ENCODE measurements around the gene KCNK4.
"Not testable (repeated sequence)": the region's sequence is repeated elsewhere in the genome, so short reads cannot be mapped to it uniquely, and the experiment has no call there.

KCNK4 gene

DNA sequence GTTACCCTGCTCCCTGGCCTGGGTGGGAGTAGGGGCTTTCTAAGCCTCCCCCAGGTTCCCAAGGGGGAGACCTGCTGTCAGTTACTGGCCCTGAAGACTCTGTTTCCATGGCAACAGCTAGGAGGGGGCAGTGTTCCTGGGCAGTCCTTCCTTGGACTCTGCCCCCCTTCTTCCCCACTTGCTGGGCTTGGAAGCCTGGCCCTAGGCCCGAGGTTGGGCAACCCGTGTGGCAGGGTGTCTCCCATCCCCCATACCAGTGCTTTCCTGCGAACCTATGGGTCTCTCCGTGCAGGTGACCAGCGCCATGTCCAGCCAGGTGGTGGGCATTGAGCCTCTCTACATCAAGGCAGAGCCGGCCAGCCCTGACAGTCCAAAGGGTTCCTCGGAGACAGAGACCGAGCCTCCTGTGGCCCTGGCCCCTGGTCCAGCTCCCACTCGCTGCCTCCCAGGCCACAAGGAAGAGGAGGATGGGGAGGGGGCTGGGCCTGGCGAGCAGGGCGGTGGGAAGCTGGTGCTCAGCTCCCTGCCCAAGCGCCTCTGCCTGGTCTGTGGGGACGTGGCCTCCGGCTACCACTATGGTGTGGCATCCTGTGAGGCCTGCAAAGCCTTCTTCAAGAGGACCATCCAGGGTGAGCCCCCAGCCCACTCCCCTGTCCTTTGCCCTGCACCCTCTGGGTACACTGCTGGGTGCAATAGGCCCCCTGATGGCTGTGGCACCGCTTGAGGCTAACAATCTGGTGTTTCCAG is 15.9 kb downstream of the KCNK4 start:
- DNase-seq (ENCODE audit: low read depth) = no peak

DNA sequence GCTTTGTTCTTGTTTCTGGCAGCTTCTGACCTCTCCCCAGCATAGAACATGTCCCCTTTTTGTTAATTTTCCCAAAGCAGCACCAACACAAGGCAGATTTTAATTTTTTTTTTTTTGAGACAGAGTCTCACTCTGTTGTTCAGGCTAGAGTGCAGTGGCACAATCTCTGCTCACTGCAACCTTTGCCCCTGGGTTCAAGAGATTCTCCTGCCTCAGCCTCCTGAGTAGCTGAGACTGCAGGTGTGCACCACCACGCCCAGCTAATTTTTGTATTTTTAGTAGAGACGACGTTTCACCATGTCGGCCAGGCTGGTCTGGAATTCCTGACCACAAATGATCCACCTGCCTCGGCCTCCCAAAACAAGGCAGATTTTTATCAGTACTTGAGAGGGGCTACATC is 16.7 kb downstream of the KCNK4 start:
- DNase-seq (ENCODE audit: low read depth) = not testable (repeated sequence)

DNA sequence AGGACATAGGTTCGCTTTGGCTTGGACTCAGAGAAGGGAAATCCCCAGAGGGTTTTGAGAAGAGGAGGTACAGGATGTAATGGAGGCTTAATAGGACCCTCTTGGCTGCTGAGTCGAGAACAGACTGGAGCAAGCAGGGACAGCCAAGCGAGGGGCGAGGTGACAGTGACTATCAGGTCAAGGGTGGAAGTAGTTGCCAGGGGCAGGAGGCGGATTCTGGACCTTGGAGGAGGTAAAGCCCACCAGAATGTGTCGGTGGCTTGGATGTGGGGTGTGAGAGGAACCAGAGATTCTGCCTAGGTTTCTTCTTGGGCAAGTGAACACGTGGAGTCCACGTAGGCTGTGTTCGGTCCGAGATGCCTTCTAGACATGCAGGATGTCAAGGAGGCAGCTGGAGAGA is 21.8 kb downstream of the KCNK4 start:
- no peak for DNase-seq (ENCODE audit: low read depth)

DNA sequence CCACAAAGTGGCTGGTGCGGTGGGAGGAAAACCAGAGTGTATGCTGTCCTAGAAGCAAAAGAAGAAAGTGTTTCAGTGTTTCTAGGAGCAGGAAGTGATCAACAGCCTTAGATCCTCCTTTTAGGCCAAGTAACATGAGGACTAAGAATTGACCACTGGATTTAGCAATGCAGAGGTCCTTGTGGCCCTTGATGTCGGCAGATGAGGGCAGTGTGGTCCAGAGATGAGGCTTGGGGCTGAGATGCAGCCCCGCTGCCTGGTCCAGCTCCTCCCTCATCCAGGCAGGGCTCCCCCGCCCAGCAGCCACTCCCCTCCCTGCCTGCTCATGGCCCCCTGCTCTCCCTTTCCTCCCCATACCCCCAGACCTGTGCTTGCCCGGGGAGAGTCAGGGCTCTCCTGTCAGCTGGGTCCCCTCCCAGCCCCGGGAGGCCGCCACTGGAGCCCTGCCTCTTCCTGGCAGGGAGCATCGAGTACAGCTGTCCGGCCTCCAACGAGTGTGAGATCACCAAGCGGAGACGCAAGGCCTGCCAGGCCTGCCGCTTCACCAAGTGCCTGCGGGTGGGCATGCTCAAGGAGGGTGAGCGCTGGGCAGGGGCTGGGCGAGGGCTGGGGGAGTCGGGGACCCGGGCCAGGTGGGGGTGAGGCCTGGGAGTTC is 22.5 kb downstream of the KCNK4 start:
- no peak for DNase-seq (ENCODE audit: low read depth)

DNA sequence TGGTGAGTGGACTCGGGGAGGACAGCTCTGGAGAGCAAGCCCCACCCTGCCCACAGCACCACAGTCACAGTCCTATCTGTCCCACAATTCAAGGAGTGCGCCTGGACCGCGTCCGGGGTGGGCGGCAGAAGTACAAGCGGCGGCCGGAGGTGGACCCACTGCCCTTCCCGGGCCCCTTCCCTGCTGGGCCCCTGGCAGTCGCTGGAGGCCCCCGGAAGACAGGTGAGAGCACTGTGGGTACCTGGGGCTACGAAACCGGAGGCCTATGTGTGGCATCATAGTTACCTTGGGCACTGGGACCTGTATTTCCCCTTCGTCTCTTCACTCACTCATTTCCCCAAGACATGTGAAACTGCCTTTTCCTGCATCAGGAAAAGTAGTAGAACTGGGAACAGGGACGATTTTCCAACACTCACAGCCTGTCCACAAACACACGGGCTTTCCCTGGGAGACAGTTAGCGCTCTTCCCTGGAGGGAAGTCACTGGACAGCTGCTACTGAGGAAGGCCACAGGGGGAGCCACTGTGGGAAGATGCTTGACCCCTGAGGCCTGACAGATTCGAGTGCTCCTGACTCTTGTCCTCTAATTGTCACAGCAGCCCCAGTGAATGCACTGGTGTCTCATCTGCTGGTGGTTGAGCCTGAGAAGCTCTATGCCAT is 23.2 kb downstream of the KCNK4 start:
- DNase-seq (ENCODE audit: low read depth) = no peak

DNA sequence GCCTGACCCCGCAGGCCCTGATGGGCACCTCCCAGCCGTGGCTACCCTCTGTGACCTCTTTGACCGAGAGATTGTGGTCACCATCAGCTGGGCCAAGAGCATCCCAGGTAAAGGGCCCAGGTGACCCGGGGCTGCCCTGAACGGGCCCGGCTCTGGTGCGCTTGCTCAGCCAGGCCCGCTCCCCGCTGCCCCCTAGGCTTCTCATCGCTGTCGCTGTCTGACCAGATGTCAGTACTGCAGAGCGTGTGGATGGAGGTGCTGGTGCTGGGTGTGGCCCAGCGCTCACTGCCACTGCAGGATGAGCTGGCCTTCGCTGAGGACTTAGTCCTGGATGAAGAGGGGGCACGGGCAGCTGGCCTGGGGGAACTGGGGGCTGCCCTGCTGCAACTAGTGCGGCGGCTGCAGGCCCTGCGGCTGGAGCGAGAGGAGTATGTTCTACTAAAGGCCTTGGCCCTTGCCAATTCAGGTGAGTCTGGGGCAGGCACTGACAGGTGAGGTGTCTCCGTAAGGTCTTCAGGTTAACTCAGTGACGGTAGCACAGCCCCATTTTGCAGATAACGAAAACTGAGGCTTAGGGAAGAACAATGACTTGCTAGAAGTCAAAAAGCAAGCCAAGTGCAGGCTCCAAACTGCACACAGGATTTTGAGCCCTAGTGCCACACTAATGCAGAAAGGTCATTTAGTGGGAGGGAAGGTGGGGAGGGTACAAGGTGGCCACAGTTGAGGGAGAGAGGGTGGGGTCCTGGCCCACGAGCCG is 23.9 kb downstream of the KCNK4 start:
- no peak for DNase-seq (ENCODE audit: low read depth)

DNA sequence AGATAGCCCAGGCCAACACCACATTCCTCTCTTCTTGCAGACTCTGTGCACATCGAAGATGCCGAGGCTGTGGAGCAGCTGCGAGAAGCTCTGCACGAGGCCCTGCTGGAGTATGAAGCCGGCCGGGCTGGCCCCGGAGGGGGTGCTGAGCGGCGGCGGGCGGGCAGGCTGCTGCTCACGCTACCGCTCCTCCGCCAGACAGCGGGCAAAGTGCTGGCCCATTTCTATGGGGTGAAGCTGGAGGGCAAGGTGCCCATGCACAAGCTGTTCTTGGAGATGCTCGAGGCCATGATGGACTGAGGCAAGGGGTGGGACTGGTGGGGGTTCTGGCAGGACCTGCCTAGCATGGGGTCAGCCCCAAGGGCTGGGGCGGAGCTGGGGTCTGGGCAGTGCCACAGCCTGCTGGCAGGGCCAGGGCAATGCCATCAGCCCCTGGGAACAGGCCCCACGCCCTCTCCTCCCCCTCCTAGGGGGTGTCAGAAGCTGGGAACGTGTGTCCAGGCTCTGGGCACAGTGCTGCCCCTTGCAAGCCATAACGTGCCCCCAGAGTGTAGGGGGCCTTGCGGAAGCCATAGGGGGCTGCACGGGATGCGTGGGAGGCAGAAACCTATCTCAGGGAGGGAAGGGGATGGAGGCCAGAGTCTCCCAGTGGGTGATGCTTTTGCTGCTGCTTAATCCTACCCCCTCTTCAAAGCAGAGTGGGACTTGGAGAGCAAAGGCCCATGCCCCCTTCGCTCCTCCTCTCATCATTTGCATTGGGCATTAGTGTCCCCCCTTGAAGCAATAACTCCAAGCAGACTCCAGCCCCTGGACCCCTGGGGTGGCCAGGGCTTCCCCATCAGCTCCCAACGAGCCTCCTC is 24.8 kb downstream of the KCNK4 start:
- not testable (repeated sequence) for DNase-seq (ENCODE audit: low read depth)

DNA sequence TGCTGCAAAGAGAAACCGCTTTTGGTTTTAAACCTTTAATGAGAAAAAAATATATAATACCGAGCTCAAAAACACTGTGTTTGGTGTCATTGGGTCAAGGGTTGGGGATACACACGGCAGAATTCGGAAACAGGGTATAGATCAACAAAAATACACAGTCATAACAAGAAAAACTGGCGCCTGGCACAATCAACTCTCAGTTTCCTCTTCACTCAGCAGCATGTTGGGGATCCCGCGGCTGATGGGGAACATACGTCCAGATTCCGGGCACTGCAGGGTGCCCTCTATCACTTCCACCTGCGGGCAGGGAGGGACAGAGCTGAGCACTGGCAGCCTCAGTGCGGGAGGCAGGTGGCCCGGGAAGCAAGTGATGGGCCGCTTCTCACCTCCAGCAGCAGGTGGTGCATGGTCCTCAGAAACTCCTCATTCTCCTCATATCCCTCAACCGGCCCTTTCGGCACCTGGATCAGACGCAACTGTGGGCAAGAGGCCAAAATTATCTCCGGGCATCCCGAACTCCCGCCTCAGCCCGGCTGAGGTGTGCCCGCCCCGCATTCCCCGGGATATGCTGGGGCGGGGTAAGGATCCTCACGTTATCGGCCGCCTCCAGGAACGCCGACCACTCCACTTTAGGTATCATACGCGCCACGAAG is 25.7 kb downstream of the KCNK4 start:
- no peak for DNase-seq (ENCODE audit: low read depth)

DNA sequence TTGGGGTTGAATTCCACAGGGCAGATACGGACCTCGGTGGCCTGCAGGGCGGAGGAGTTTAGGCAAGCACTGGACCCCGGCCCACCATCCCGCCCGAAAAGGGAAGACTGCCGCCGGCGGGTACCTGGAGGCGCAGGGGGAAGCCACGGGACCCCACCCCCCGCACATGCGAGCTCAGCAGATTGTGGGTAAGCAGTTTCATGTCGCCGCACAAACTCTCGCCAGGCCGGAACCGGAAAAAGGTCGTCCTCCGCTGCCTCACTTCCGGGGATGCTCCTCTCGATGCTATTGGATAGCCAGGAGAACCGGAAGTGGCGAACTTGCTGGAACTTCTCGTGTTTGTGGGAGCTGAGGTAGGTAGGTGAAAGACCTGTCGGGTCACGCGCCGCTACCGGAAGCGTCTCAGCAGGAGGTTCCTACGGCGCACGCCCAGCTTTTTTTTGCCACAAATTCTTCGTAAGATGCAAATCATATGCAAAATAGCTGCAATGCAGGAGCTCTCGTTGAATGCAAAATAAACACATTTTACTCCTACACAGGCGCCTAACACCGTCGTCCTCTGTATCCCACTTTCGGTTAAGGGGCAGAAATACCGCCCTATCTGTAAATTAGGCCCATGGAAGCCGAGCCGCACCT is 26.3 kb downstream of the KCNK4 start, which contains the start of gene TRMT112:
TRMT112 (minus strand) TSS at position 235 of the 636 bp plus-strand sequence; CDS start at position 202, 33 bp downstream.
- peak; percentile 92 for DNase-seq (ENCODE audit: low read depth)

DNA sequence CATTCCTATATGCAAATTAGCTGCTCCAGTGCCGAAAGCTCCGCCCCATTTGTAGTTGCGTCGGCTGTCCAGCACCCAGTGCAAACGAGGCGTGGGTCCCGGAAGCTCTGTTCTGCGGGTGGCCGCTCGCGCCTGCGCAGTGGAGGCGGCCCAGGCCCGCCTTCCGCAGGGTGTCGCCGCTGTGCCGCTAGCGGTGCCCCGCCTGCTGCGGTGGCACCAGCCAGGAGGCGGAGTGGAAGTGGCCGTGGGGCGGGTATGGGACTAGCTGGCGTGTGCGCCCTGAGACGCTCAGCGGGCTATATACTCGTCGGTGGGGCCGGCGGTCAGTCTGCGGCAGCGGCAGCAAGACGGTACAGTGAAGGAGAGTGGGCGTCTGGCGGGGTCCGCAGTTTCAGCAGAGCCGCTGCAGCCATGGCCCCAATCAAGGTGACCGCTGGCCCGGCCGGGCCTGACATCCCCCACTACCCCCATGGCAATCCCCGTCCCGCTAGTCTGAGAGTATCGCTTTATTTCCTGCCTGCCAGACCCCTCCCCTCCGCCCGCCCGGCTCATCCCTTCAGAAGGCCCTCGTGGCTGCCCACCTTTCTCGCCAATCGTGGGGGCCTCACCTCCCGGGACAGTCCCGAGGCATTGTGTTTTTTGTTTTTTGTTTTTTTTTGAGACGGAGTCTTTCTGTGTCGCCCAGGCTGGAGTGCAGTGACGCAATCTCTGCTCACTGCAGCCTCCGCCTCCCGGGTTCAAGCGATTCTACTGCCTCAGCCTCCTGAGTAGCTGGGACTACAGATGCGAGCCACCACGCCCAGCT is 27.1 kb downstream of the KCNK4 start, which contains the start of gene PRDX5:
PRDX5 (plus strand) TSS at position 161 of the 805 bp plus-strand sequence; CDS start at position 256, 95 bp downstream.
- peak; percentile 93 for DNase-seq (ENCODE audit: low read depth)

DNA sequence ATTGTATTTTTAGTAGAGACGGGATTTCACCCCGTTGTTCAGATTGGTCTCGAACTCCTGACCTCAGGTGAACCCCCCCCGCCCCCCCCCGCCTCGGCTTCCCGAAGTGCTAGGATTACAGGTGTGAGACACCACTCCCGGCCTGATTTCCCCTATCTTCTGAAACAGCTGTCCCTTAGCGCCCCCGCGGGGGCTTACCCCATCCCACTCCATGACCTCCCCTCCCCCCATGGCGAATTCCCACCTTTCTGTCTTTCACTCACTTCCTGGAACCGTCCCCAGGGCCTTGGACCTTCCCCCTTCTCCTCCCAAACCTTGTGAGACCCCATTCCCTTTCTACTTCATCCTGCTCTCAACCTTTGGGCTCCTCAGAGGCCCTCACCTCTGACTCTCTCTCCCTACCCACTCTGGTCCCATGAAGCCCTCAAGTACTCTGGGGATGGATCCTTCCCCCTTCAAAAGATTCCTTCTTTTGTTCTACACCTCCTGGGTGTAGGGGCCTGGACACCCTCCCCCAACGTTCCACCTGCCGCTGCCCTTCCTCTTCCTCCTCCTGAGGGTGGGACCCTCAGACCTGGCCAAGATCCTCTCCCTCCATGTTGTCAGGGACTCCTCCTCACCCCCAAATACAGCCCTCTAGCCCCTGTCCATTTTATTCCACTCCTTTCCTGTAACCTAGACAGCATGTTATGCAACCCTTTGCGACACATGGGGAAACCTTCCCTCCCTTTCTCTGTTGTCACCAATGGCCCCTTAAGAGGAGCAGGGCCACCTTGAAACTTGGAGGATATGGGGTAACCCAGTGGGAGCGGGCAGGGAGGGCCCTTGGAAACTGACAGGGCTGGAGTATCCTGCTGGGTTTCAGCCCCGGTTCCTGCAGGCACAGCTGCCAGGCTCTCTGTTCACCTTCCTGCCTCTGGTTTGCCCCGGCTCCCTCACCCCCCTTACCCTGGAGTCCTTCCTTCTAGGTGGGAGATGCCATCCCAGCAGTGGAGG is 28.0 kb downstream of the KCNK4 start:
- no peak for DNase-seq (ENCODE audit: low read depth)

DNA sequence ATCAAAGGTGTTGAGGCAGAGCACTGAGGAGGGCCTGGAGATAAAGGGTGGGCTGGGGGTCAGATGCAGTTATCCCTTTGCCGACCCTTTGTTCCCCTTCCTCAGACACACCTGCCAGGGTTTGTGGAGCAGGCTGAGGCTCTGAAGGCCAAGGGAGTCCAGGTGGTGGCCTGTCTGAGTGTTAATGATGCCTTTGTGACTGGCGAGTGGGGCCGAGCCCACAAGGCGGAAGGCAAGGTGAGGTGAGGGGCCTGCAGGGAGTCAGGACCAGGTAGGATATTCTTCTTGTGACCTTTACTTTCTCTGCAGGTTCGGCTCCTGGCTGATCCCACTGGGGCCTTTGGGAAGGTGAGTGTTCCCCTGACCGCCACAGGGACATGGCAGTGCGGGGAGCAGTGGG is 29.5 kb downstream of the KCNK4 start:
- no peak for DNase-seq (ENCODE audit: low read depth)

DNA sequence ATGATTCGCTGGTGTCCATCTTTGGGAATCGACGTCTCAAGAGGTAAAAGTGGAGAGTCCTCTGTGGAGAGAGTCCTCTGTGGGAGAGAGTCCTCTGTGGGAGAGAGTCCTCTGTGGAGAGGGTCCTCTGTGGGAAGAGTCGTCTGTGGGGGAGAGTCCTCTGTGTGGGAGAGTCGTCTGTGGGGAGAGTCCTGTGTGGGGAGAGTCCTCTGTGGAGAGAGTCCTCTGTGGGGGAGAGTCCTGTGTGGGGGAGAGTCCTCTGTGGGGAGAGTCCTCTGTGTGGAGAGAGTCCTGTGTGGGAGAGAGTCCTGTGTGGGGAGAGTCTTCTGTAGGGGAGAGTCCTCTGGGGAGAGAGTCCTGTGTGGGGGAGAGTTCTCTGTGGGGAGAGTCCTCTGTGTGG is 29.9 kb downstream of the KCNK4 start:
- DNase-seq (ENCODE audit: low read depth) = no peak

DNA sequence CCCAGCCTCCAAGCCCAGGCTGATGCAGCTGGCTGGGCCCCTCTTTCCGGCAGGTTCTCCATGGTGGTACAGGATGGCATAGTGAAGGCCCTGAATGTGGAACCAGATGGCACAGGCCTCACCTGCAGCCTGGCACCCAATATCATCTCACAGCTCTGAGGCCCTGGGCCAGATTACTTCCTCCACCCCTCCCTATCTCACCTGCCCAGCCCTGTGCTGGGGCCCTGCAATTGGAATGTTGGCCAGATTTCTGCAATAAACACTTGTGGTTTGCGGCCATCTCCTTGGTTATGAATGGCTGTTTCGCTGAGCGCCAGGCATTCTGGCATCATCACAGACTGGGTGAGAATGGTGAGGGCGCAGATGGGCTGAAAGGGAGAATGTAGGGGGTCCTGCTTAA is 30.4 kb downstream of the KCNK4 start:
- DNase-seq (ENCODE audit: low read depth) = no peak

DNA sequence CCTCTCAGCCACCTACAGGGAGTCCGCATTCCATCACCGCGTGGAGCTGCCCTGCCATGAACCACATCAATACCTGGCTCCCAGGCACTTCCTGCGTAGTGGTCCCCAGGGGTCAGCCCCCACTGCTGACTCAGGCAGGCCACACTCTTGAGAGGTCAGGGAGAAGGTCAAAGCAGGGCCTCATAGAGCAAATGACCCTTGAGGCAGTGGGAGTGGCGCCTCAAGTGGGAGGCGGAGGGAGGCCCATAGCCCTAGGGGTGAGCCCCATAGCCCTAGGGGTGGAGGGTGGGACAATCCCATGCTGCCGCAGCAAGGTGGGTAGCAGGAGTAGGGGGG is 31.8 kb downstream of the KCNK4 start:
- no peak for DNase-seq (ENCODE audit: low read depth)

DNA sequence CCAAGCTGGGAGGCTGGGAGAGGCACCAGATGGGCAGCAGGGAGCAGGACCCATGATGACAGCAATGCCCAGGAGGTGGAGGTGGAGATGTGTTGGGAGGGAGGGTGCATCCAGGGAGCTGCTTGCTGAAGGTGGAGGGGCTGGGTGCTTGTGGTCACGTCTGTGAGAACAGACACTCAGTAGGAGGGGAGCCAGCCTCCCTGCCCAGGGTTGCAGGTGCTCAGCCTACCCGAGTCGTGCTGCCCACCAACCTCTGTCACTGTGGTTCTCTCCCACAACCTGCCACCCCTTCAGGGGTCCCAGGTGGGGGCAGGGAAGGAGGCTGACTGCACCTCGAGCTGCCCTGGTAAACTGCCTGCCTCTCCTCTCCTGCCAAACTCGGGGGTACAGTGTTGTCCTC is 32.3 kb downstream of the KCNK4 start:
- no peak for DNase-seq (ENCODE audit: low read depth)

DNA sequence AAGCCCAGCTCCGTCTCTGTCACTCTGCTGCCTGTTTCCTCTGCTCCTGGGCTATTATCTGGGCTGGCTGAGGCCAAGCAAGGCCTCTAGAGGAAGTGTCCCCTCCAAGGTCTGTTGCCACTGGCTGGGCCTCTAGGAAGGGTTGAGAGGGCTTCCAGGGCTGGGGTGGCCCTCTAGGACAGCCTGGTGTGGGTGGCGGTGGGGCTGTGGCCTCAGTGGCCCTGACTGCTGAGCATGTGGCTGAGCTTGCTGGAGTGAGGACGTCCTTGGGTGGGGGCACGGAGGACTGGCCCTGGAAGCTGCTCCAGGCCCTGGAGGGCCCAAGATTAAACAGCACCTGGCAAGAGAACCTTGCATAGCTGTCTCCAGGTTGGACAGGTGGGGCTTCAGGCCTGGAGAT is 32.9 kb downstream of the KCNK4 start:
- not testable (repeated sequence) for DNase-seq (ENCODE audit: low read depth)
